ENCODE measurements around the gene DOCK1. TPM values are rescaled to one million over a fixed set of nuclear protein-coding genes. Genes with fewer than 3 reads are reported as not detected.

Gene DOCK1
- total and polyA plus RNA-seq, 7 experiments from 2014 or later: 0.11 to 1.2 (median 0.34) TPM; not detected in 2

DNA sequence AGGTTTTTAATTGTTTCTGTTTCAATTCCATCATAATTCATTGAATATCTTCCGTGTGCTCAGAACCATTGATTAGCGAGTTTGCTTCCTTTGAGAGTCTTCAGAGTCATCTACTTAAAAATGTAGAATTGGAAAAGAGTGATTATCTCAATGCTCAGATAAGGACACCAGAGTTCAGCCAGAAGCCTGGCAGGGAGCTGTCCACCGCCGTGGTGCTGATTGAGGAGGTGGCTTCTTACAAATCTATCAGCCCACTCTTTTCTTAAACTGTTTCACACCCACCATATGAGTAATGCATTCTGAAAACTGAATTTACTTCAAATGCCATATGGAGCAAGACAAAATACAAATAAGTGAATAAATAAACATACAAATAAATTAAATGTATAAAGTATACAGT lies 211.9 kb downstream of the DOCK1 start:
- Mint-ChIP-seq H3K36me3 (peaks cover 0 to 4% (median 0%) of the 10 kb centered on the region in 5 donors), H3K27me3 (peaks cover 2 to 22% (median 13%) of the 10 kb centered on the region in 5 donors), H3K4me1 (peaks cover 0 to 7% (median 0%) of the 10 kb centered on the region in 7 donors), H3K27ac (no peak overlapping the region), H3K4me3 (no peak overlapping the region), H3K9me3 (peaks cover 2 to 12% (median 5%) of the 10 kb centered on the region in 11 donors)
- DNase-seq: peak in 3 of 9 donors; percentile 19 to 42 (median 22)
- ChIA-PET CTCF (no interaction called here), POLR2A (no interaction called here)
- Histone ChIP-seq H3K9me3 (ENCODE audit: control insufficient read depth in 2 of 3, low read length in 3 of 3) (no peaks in the 10 kb centered on the region), H3K27me3 (ENCODE audit: control insufficient read depth in 2 of 2, insufficient read depth in 2 of 2, low read length in 2 of 2) (no peaks in the 10 kb centered on the region), H3K4me1 (ENCODE audit: control insufficient read depth in 2 of 2, insufficient read depth in 2 of 2, low read length in 2 of 2) (no peaks in the 10 kb centered on the region), H3K36me3 (ENCODE audit: control insufficient read depth in 2 of 3, insufficient read depth in 3 of 3, low read length in 3 of 3) (no peaks in the 10 kb centered on the region), H3K4me3 (ENCODE audit: low read length) (no peak overlapping the region), H3K27ac (ENCODE audit: low read depth, low read length) (no peak overlapping the region)
- intact Hi-C loops (cut with micrococcal nuclease): no loop called here
- no peak for ATAC-seq

DNA sequence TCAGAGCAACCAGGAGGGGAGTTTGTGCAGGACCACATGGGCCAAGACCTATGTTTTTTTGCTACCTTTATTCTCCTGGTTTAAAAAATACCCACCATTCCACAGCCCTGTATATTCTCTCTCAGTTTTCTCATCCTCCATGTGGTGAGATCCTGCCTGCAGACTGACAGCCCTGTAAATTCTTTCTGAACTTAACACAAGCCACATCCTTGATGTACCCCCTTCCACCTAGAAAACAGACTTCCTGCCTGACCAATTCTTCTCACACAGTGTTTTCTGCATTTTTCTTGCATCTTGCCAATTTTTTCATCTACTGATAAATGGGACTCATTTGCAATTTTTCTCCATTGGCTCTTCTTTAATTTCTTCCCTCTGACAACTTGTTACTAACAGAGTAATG lies 212.8 kb downstream of the DOCK1 start:
- POLR2A ChIA-PET: no interaction called here
- no peak overlapping the region for H3K4me3 ChIP-seq (ENCODE audit: low read length)
- ATAC-seq: no peak
- H3K4me1 Mint-ChIP-seq: peaks cover 0 to 7% (median 0%) of the 10 kb centered on the region in 7 donors
- H3K4me1 ChIP-seq (ENCODE audit: control insufficient read depth in 2 of 2, insufficient read depth in 2 of 2, low read length in 2 of 2): no peaks in the 10 kb centered on the region
- peaks cover 0 to 4% (median 0%) of the 10 kb centered on the region in 5 donors for H3K36me3 Mint-ChIP-seq
- H3K27ac ChIP-seq (ENCODE audit: low read depth, low read length): no peak overlapping the region
- intact Hi-C loops (cut with micrococcal nuclease): no loop called here
- H3K27me3 ChIP-seq (ENCODE audit: control insufficient read depth in 2 of 2, insufficient read depth in 2 of 2, low read length in 2 of 2): no peaks in the 10 kb centered on the region
- H3K27me3 Mint-ChIP-seq: peaks cover 2 to 27% (median 12%) of the 10 kb centered on the region in 5 donors
- DNase-seq: no peak
- H3K9me3 Mint-ChIP-seq: peaks cover 2 to 12% (median 5%) of the 10 kb centered on the region in 11 donors
- no peak overlapping the region for H3K27ac Mint-ChIP-seq
- H3K36me3 ChIP-seq (ENCODE audit: control insufficient read depth in 2 of 3, insufficient read depth in 3 of 3, low read length in 3 of 3): no peaks in the 10 kb centered on the region
- no peak overlapping the region for H3K4me3 Mint-ChIP-seq
- H3K9me3 ChIP-seq (ENCODE audit: control insufficient read depth in 2 of 3, low read length in 3 of 3): no peaks in the 10 kb centered on the region
- CTCF ChIA-PET: no interaction called here

DNA sequence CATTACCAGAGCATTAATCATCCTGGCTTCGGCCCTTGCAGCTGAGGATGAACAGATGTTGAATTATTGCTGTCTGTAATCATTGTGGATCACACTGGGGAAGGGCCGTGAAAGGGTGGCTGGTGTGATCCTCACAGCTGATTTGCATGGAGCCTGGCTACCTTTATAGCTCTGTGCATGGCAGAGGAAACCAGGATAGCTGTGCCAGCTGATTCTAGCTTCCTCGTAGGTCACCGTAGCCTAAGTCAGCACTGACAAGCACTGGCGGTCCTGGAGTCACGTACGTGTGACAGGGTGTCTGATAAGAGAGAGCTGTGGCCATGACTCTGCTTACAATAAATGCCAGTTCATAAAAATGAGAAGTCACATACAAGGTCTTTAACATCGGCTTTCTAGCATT lies 214.7 kb downstream of the DOCK1 start:
- no peak for ATAC-seq
- POLR2A ChIA-PET: no interaction called here
- Histone ChIP-seq H3K36me3 (ENCODE audit: control insufficient read depth in 2 of 3, insufficient read depth in 3 of 3, low read length in 3 of 3) (no peaks in the 10 kb centered on the region), H3K4me1 (ENCODE audit: control insufficient read depth in 2 of 2, insufficient read depth in 2 of 2, low read length in 2 of 2) (no peaks in the 10 kb centered on the region), H3K4me3 (ENCODE audit: low read length) (no peak overlapping the region), H3K27ac (ENCODE audit: low read depth, low read length) (no peak overlapping the region), H3K9me3 (ENCODE audit: control insufficient read depth in 2 of 3, low read length in 3 of 3) (no peaks in the 10 kb centered on the region), H3K27me3 (ENCODE audit: control insufficient read depth in 2 of 2, insufficient read depth in 2 of 2, low read length in 2 of 2) (no peaks in the 10 kb centered on the region)
- H3K27ac Mint-ChIP-seq: no peak overlapping the region
- peaks cover 0 to 11% (median 3%) of the 10 kb centered on the region in 11 donors for H3K9me3 Mint-ChIP-seq
- peaks cover 0 to 7% (median 0%) of the 10 kb centered on the region in 7 donors for H3K4me1 Mint-ChIP-seq
- DNase-seq: no peak
- H3K27me3 Mint-ChIP-seq: peaks cover 0 to 29% (median 5%) of the 10 kb centered on the region in 5 donors
- no peaks in the 10 kb centered on the region for H3K36me3 Mint-ChIP-seq
- no peak overlapping the region for H3K4me3 Mint-ChIP-seq
- intact Hi-C loops (cut with micrococcal nuclease): no loop called here
- CTCF ChIA-PET: no interaction called here

DNA sequence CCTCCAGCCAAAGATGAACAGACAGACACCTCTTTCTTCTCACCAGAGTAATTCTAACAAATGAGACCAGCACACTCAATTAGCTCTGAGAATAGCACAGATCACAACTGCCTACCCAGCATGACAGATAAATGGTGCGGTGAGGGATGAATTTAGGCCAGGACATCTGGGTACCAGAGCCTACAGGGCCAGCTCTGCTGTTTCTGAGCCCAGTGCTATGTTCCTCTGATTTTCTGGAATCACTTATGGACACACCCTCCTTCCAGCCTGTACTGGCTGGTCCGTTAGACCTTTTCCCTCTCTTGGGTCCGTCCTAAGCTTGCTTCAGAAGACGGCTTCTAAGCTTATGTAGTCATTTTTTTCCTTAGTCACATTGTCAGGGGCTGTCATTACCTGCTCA lies 217.6 kb downstream of the DOCK1 start:
- H3K27me3 Mint-ChIP-seq: peaks cover 0 to 26% (median 9%) of the 10 kb centered on the region in 5 donors
- Histone ChIP-seq H3K9me3 (ENCODE audit: control insufficient read depth in 2 of 3, low read length in 3 of 3) (no peaks in the 10 kb centered on the region), H3K36me3 (ENCODE audit: control insufficient read depth in 2 of 3, insufficient read depth in 3 of 3, low read length in 3 of 3) (no peaks in the 10 kb centered on the region), H3K27me3 (ENCODE audit: control insufficient read depth in 2 of 2, insufficient read depth in 2 of 2, low read length in 2 of 2) (no peaks in the 10 kb centered on the region), H3K4me1 (ENCODE audit: control insufficient read depth in 2 of 2, insufficient read depth in 2 of 2, low read length in 2 of 2) (no peaks in the 10 kb centered on the region), H3K27ac (ENCODE audit: low read depth, low read length) (no peak overlapping the region), H3K4me3 (ENCODE audit: low read length) (no peak overlapping the region)
- DNase-seq (no peak), ATAC-seq (no peak)
- H3K27ac Mint-ChIP-seq: no peak overlapping the region
- peaks cover 0 to 11% (median 0%) of the 10 kb centered on the region in 7 donors for H3K4me1 Mint-ChIP-seq
- intact Hi-C loops (cut with micrococcal nuclease): no loop called here
- H3K9me3 Mint-ChIP-seq: peaks cover 0 to 11% (median 3%) of the 10 kb centered on the region in 11 donors
- POLR2A ChIA-PET: no interaction called here
- H3K36me3 Mint-ChIP-seq: no peaks in the 10 kb centered on the region
- H3K4me3 Mint-ChIP-seq: no peak overlapping the region
- CTCF ChIA-PET: no interaction called here

DNA sequence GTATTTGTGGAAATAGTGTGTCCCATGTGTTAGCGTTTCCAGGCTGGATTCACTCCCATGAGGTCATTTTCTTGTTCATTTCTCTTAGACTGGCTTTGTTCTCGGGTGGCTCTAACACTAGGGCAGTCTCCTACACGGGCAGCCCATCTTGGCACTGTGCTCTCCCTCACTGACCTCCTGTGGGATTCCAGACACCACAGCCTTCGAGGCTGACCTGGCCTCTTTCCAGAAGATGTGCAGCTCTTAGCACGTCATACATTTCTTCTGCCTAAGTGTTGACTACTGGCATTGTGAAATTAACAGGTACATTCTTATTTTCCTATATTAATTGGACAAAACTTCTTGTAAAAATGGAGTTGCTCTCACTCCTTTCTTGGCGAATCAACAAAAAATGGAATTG lies 218.4 kb downstream of the DOCK1 start:
- Histone ChIP-seq H3K4me3 (ENCODE audit: low read length) (no peak overlapping the region), H3K27ac (ENCODE audit: low read depth, low read length) (no peak overlapping the region), H3K4me1 (ENCODE audit: control insufficient read depth in 2 of 2, insufficient read depth in 2 of 2, low read length in 2 of 2) (no peaks in the 10 kb centered on the region), H3K9me3 (ENCODE audit: control insufficient read depth in 2 of 3, low read length in 3 of 3) (no peaks in the 10 kb centered on the region), H3K27me3 (ENCODE audit: control insufficient read depth in 2 of 2, insufficient read depth in 2 of 2, low read length in 2 of 2) (no peaks in the 10 kb centered on the region), H3K36me3 (ENCODE audit: control insufficient read depth in 2 of 3, insufficient read depth in 3 of 3, low read length in 3 of 3) (no peaks in the 10 kb centered on the region)
- Mint-ChIP-seq H3K9me3 (peaks cover 0 to 4% (median 0%) of the 10 kb centered on the region in 11 donors), H3K4me3 (no peak overlapping the region), H3K4me1 (peaks cover 0 to 4% (median 0%) of the 10 kb centered on the region in 7 donors), H3K27me3 (peaks cover 0 to 26% (median 11%) of the 10 kb centered on the region in 5 donors), H3K27ac (no peak overlapping the region), H3K36me3 (no peaks in the 10 kb centered on the region)
- POLR2A ChIA-PET: no interaction called here
- intact Hi-C loops (cut with micrococcal nuclease): no loop called here
- CTCF ChIA-PET: no interaction called here
- ATAC-seq (no peak), DNase-seq (no peak)

DNA sequence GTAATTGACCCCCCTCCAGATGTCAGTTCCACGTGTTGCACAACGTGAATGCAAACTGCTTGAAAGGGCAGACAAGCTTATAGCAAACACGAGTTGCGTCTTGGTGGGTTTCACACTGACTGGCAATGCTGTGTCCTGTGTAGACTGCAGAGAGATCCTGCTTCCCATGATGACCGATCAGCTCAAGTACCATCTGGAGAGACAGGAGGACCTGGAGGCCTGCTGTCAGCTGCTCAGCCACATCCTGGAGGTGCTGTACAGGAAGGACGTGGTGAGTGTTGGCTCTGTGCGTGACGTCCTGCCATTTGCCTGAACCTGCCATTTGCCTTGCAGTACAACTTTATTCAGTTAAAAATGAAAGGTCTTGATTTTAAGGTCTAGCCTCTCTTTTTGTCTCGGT lies 220.1 kb downstream of the DOCK1 start:
- no peaks in the 10 kb centered on the region for H3K36me3 Mint-ChIP-seq
- DNase-seq: peak in 1 of 9 donors; percentile 0
- Histone ChIP-seq H3K4me3 (ENCODE audit: low read length) (no peak overlapping the region), H3K9me3 (ENCODE audit: control insufficient read depth in 2 of 3, low read length in 3 of 3) (no peaks in the 10 kb centered on the region), H3K27me3 (ENCODE audit: control insufficient read depth in 2 of 2, insufficient read depth in 2 of 2, low read length in 2 of 2) (no peaks in the 10 kb centered on the region), H3K4me1 (ENCODE audit: control insufficient read depth in 2 of 2, insufficient read depth in 2 of 2, low read length in 2 of 2) (no peaks in the 10 kb centered on the region), H3K36me3 (ENCODE audit: control insufficient read depth in 2 of 3, insufficient read depth in 3 of 3, low read length in 3 of 3) (no peaks in the 10 kb centered on the region), H3K27ac (ENCODE audit: low read depth, low read length) (no peak overlapping the region)
- peaks cover 0 to 22% (median 11%) of the 10 kb centered on the region in 5 donors for H3K27me3 Mint-ChIP-seq
- H3K9me3 Mint-ChIP-seq: peaks cover 0 to 4% (median 2%) of the 10 kb centered on the region in 11 donors
- ATAC-seq: no peak
- ChIA-PET CTCF (no interaction called here), POLR2A (interaction anchor here (0.7 kb wide), 1 partner anchor 12 kb away, joined by 3 read pairs; no protein-coding TSS in a partner anchor)
- no peak overlapping the region for H3K4me3 Mint-ChIP-seq
- H3K27ac Mint-ChIP-seq: no peak overlapping the region
- intact Hi-C loops (cut with micrococcal nuclease): no loop called here
- peaks cover 0 to 4% (median 0%) of the 10 kb centered on the region in 7 donors for H3K4me1 Mint-ChIP-seq

DNA sequence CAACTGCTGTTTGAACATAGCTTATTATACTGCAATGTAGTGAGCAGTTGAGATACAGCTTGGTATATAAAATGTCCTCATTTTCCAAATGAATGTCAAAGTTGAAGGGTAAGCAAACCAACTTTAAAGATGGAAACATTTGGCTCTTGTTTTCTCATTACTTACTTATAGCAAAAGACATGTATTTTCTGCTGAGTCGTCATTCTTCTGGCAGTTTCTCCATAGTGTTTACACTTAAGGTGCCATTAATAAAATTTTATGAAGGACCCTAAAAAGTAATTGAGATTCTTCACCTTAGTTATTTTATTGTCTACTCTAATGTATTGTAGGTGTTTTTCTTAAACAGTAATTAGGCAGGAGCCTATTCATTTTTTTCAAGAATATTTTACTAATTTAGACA lies 222.6 kb downstream of the DOCK1 start:
- Histone ChIP-seq H3K9me3 (ENCODE audit: control insufficient read depth in 2 of 3, low read length in 3 of 3) (no peaks in the 10 kb centered on the region), H3K27me3 (ENCODE audit: control insufficient read depth in 2 of 2, insufficient read depth in 2 of 2, low read length in 2 of 2) (no peaks in the 10 kb centered on the region), H3K27ac (ENCODE audit: low read depth, low read length) (no peak overlapping the region), H3K36me3 (ENCODE audit: control insufficient read depth in 2 of 3, insufficient read depth in 3 of 3, low read length in 3 of 3) (no peaks in the 10 kb centered on the region), H3K4me3 (ENCODE audit: low read length) (no peak overlapping the region), H3K4me1 (ENCODE audit: control insufficient read depth in 2 of 2, insufficient read depth in 2 of 2, low read length in 2 of 2) (no peaks in the 10 kb centered on the region)
- peaks cover 0 to 23% (median 5%) of the 10 kb centered on the region in 5 donors for H3K27me3 Mint-ChIP-seq
- no peak overlapping the region for H3K4me3 Mint-ChIP-seq
- ATAC-seq (no peak), DNase-seq (no peak)
- H3K4me1 Mint-ChIP-seq: peaks cover 0 to 4% (median 0%) of the 10 kb centered on the region in 7 donors
- ChIA-PET CTCF (no interaction called here), POLR2A (no interaction called here)
- peaks cover 0 to 4% (median 0%) of the 10 kb centered on the region in 11 donors for H3K9me3 Mint-ChIP-seq
- no peak overlapping the region for H3K27ac Mint-ChIP-seq
- intact Hi-C loops (cut with micrococcal nuclease): no loop called here
- H3K36me3 Mint-ChIP-seq: no peaks in the 10 kb centered on the region
